GM12874 (cell line): ENCODE measurements around the gene SMC2.

Source experiments
- CTCF ChIP-seq: IDR thresholded peaks from 2 replicates; pipeline ENCODE4 v1.5.1; 2011; ENCODE audit warnings: low read depth, mild to moderate bottlenecking, control low read depth, low read length, moderate library complexity; ENCODE audit not compliant: insufficient read depth

The SMC2 gene

DNA sequence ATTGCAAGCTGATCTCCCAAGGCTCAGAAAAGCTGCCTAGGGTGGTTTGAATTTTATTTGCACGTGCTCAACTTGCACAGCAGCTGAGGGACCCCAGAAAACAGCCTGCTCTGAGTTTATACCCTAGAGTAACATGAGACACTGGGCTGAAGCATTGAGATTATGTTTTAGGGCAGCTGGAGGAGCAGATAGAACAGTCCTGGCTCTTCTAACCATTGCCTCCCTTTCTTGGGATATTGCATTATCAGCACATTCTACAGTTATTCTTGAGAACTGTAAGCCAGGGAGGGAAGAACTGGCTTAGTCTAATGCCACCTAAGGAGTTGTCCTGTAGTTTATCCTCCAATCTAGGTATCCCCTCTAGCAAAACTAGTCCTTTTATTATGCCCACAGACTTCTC, 10.3 kb downstream of the SMC2 start:
- TF ChIP-seq CTCF: no peak

GRCh38 chr9:104107799-104108198, 13.7 kb downstream of the SMC2 start:
- no peak for TF ChIP-seq CTCF

- no peak for TF ChIP-seq CTCF
Measured at GRCh38 chr9:104108315-104108714, 14.2 kb downstream of the SMC2 start.

GRCh38 chr9:104110509-104110908, 16.4 kb downstream of the SMC2 start:
- TF ChIP-seq CTCF: no peak

DNA sequence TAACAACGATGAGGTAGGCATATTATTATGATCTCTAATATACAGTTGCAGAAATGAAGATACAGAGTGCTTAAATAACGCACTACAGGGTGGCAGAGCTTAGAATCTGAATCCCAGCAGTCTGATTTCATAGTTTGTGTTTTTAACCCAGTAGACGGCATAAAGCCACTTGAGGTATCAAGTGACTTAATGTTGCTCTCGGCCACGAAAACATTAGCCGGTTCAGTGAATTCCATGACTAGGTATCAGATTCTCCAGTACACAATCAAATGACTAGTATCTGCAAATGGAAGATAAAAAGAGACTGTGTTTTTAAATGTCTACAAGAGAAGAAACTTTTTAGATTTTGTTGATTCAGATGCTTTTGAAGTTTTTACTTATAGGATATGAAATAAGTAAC, 24.8 kb downstream of the SMC2 start:
- no peak for TF ChIP-seq CTCF

GRCh38 chr9:104121022-104121421, 26.9 kb downstream of the SMC2 start:
- TF ChIP-seq CTCF: no peak

GRCh38 chr9:104138243-104138868, 44.2 kb downstream of the SMC2 start:
- no peak for TF ChIP-seq CTCF
